HPDE6-E6E7 (cell line): ENCODE data around the gene PLGRKT.
"Not testable (repeated sequence)": the region's sequence is repeated elsewhere in the genome, so short reads cannot be mapped to it uniquely, and the experiment has no call there.

Experiments used
- DNase-seq: peaks from one replicate; pipeline ENCODE4 v3.0.0; 2011; ENCODE audit warnings: missing footprints; ENCODE audit errors: extremely low spot score

Gene PLGRKT

DNA sequence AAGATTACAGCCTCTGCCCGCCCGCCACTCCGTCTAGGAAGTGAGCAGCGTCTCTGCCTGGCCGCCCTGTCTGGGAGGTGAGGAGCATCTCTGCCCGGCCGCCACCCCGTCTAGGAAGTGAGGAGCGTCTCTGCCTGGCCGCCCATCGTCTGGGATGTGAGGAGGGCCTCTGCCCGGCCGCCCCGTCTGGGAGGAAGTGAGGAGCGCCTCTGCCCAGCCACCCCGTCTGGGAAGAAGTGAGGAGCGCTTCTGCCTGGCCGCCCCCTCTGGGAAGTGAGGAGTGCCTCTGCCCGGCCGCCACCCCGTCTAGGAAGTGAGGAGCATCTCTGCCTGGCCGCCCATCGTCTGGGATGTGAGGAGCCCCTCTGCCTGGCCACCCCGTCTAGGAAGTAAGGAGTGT lies 4.8 kb downstream of the PLGRKT start:
- DNase-seq: not testable (repeated sequence)

DNA sequence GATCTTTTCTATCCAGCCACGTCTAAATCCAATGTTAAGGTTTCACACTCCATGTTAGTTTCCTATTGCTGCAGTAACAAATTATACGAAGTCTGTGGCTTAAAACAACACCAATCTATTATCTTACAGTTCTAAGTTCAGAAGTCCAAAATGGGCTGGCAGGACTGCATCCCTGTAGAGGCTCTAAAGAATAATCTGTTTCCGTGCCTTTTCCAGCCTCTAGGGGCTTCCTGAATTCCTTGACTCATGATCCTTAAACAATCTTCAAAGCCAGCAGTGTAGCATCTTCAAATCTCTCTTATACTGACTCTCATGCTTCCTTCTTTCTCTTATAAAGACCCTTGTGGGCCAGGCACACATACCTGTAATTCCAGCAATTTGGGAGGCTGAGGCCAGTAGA lies 6.8 kb downstream of the PLGRKT start:
- no peak for DNase-seq

DNA sequence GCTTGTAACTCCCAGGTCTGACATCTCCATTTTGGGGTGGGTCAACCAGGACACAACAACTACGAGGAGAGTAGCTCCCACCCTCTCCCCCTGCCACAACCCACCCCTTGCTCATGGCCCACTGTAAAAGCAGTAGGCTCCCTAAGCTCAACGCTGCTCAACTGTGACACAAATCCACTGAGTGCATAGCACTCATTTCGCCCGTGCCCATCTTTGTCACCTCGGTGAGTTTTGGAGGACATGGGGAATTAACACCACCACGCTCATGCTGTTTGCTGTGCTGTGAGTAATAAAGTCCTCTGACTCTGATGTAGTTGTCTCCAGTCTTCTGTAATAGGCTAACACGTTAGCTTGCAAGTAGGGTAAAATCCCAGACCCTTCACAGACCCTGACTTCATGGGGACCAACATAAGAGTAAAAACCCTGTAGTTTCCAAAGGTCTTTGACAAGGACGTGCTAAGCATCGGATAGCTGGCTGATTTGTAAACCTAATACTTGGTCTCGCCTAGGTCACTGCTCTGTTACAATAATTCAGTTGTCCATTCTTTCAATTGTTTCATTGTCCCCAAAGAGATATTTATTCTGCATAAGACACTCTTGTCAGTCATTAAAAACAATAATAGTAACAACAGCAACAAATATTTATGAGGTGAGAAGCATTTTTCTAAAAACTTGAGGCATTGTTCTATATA lies 7.7 kb downstream of the PLGRKT start:
- DNase-seq: no peak

DNA sequence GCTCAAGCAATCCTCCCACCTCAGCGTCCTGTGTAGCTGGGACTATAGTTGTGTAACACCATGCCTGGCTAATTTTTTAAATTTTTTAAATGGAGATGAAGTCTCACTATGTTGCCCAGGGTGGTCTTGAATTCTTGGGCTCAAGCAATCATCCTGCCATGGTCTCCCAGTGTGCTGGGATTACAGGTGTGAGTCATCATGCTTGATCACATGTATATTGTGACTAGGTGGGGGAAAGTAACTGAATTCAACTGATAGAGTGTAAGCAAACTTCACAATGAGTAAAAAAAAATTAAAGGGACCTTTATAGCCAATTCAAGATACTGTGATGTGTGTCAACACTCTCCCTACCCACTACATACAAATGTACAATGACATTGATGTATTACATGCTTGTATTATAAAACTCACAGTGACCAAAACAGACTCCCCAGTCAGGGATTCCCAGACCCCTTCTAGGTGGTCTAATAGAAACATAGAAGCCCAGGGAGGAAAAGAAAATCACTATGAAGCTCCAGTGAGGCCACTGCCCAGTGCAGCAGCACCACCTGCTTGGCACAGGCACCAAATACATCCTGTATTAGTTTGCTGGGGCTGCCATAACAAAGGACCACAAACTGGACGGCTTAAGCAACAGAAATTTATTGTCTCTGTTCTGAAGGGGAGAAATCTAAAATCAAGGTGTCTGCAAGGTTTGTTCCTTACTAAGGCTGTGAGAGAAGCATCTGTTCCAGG lies 8.8 kb downstream of the PLGRKT start:
- DNase-seq: no peak

DNA sequence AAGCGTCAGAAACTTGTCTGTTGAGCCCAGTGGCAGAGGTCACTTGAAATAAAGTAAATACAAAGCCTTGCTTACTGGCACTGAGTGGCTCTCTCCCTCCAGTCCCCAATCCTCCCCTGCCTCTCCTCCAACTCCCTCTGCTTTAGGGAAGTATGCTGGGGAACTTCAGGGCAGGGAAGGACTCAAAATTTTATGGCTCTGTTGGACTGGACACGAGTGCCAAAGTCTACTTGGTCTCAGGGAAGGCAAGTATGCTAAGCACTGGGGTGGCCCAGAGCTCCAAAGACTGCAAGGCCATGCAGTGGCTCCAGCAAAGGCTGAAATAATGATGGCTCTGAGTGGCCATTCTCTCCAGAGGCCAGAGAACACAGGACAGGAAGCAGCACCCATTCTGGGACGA lies 9.6 kb downstream of the PLGRKT start:
- no peak for DNase-seq

DNA sequence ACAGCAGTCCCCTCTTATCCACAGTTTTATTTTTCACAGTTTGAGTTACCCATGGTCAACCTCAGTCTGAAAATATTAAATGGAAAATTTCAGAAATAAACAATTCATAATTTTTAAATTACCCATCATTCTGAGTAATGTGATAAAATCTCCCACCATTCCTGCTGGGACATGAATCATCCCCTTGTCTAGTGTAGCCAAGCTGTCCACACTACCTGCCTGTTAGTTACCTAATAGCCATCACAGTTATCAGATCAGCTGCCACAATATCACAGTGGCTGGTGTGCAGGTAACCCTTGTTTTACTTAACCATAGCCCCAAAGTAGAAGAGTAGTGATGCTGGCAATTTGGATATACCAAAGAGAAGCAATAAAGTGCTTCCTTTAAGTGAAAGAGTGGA lies 10.7 kb downstream of the PLGRKT start:
- DNase-seq: no peak

DNA sequence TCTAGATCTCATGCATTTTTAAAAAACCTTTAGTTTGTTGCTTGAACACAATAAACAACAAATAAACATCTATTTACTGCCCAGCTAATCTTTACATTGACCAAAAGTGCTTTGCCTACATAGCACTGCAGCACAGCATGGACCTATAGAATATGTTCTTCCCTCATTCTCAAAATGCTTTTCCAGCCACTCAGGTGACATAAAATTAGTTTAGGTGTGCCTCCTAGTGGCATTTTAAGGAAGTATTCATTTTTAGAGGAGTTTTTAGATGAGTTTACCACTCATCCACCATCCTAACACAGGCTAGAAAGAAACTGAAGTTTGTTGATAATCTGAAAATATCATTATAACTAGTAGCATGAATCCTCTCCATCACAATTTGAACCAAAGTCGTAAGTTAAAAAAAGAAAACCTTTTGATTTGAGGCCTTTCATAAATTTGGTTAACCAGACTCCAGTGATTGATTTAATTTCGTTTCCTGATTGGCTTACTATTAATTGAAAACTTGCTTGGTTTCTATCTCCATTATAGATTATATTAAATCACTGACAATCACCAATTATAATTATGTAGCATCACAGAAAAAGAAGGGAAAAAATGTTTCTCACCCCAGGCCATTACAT lies 12.6 kb downstream of the PLGRKT start:
- DNase-seq: no peak

DNA sequence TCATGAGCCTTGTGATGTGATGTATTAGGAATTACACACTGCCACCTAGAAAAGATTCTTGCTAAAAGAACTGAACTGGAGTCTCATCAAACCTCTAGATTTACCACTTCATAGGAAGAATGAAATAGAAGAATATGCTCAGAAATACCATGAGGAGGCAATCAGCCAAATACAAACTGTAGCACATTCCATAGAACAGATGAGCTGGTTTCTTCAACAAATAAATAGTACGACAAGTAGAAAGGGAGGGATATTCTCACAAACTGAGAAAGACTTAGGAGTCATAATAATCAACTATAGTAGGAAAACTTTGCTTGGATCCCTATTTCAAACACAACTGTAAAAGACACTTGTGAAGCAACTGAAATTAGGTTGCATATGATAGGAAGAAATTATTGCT lies 15.4 kb downstream of the PLGRKT start:
- no peak for DNase-seq

DNA sequence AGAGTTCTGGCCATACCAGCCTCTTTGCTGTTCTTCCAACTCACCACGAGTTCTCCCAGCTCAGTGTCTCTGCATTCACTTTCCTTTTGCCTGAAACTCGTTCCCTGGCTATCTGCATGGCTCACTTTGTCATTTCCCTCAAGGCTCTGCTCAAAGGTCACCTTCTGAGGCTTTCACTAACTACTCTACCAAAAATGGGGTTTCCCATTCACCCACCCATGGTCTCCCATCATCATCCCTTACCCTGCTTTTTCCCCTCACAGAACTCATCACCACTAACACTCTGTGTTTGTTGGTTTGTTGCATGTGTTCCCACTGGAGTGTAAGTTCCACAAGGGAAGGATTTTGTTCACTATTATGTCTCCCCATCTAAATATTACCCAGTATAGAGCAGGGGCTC lies 16.6 kb downstream of the PLGRKT start:
- no peak for DNase-seq

DNA sequence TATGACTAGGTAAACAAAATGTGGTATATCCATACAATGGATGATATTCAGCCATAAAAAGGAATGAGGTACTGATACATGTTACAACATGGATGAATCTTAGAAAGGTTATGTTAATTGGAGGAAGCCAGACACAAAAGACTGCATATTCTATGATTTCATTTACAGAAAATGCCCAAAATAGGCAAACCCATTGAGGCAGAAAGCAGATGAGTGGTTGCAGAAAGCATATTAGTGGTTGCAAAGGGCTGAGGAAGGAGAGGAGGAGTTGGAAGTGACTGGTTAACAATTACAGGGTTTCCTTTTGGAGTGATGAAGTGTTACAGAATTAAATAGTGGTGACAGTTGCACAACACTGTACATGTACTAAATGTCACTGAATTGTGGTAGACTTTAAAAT lies 17.7 kb downstream of the PLGRKT start:
- no peak for DNase-seq

DNA sequence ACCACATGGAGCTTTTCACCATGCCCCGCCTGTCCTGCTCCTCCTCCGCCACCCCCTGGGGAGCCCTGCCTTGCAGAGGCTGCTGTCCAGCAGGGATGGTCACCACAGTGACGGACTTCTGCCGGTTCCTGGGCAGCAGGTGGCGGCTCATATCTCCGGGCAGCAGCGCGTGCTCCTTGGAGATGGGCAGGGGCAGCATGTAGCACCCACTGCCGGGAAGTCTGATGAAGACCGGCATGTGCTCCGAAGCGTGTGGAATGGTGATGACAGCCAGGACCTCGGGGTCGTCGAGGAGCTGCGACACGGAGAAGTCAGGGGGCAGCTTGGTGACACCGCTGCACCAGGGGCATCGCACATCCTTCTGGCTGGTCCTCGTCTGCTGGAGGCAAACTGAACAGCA lies 19.2 kb downstream of the PLGRKT start:
- DNase-seq: no peak

DNA sequence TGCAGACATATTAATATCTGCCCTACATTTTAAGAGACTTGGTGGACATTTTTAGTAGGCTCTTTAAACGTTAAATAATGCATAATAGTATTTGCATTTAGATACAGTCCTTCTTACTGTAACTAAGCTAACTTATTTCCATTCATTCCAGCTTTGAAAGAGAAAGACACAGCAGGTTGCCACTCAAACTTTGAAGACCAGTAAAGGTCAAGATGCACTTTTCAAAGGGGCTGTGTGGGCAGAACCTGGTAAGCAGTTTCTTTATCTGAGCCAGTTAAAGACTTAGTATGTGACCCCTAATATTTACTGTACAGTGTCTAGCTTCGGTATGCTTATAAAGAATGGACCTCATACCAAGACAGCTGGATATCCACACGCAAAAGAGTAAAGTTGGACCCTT lies 20.8 kb downstream of the PLGRKT start:
- DNase-seq: no peak

DNA sequence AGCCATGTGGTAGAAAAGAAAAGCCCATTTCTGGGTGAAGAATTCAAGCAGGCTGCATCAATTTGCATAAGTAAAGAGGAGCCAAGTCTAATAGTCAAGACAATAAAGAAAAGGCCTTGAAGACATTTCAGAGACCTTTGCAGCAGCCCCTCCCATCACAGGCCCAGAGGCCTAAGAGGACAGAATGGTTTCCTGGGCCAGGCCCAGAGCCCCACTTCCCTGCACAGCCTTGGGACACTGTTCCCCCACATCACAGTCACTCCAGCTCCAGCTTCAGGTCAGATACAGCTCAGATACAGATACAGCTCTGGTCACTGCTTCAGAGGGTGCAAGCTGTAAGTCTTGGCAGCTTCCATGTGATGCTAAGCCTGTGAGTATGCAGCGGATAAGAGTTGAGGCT lies 29.1 kb downstream of the PLGRKT start:
- no peak for DNase-seq

DNA sequence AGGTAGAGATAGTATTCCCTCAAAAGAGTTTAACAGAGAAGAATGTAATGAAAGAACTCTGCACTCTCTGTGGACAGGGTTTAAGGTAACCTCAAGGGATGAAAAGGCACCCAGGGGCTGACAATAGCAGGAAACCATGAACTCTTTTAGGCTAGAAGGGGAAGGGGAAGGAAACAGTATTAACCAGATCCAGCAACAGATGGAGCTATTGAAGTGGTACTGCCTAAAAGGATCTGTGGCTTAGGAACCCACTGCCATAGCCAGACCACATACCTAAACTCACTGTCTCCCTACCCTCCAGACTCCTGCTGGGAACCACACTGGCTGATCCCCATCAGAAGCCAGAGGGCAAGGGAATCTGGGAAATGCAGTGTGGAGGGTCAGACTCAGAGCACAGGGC lies 35.5 kb downstream of the PLGRKT start:
- no peak for DNase-seq

DNA sequence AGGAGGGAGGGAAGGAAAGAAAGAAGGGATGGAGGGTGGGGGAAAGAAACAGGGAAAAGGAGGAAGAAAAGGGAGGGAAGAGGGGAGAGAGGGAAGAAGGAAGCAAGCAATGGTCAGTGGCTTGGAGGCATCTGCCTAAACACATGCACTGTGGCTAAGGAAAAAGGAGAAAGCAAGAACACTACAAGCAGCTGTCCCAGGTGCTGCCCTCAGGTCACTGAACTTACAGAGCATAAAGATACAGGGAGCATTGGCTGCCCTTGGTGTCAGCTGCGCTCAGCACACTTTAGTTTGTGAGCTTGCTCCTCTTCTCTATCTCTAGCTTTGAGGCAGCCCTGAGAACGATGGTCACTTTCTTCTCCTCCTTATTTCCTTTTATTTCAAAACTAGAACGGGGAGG lies 40.2 kb downstream of the PLGRKT start:
- DNase-seq: not testable (repeated sequence)

DNA sequence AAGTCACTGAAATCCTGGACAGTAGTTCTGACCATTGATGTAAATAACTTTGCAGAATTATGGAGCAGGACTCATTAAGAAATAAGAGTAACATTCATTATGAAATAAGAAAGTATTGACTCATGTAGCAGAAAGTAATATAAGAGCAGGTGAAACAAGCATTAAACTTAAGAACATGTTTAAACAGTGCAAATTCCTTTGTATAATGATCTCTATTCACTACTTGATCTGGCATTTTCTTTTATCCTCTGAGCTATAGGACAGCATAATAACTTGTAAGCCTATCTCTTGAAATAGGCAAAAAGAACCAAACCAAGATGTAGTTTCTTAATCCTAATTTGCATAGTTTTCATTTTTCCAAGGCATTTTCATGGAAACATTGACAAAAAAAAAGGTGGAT lies 42.3 kb downstream of the PLGRKT start:
- no peak for DNase-seq

DNA sequence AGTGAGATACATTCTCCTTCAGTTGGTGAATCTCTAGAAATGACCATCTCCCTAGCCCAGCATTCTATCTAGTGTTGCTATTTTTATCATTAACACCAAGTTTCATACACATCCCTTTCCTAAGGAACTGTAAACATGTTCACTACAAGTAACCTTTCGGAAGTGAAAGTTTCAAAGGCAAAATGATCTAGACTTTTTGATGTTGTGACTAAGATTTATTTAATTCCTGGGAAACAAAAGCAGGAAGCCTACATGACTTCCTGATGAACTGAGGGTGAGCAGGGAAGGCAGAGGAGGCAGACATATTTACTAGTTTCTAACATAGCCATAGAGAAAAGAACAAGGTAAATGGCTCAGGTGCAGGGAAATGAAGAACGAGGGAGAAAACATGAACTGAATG lies 43.7 kb downstream of the PLGRKT start:
- not testable (repeated sequence) for DNase-seq

DNA sequence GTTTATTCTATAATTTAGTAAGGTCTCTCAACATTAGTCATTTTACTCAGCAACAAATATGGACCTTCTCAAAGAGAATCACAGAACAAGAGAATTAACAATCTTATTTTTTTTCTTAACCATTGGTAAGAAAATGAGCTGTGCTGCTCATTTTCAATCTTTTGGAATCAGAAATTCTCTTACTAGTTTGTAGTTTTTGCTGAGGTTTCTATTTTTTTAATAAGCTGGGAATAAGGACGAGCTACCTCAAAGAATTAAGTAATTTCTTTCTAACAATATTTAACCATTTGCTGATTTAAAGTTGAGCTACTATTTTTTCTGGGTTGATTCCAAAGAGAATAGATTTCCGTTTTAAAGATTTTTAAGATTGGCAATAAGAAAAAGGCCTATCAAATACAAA lies 44.2 kb downstream of the PLGRKT start:
- no peak for DNase-seq

DNA sequence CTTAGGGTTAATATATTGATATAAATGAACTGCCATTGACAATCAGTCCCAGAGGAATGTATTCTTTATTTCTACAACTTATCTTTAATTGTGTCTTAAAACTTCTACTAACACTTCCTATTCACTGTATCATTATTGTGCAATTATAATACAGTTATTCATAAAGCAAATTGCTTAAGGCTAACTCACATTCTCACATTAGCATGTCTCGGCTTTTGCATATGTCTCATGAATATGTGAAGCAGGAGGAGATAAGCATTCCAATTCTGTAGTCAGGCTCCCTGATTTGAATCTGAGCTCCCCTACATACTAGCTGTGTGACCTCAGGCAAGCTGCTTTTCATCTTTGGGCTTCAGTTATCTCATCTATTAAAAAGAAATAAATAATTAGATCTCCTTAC lies 45.4 kb downstream of the PLGRKT start:
- no peak for DNase-seq

DNA sequence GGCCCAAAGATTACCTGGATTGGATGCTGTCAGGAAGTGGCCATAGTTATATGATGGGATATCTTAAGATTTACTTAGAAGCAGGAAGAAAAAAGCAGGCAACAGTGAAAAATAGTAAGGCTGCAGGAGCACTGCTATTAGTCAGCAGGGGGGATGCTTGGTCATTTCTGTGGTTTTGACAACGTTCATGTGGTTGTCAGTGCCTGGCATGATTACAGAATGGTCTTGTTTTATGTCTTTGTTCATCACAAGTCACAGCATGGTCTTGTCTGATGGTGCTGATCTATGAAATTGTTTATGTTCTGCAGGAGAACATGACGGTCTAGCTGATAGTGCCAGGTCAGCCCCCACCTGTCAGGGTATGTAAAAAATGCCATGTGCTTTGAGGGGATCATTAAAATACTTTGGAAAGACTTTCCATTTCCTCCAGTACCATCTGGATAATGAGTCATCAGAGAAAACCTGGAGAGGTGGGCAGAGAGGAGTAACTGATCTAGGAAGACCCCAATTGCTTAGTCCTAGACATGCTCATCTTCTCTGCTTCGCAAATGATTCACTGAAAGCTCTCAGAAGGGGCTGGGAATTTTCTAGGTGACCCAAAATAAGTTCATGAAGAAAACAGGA lies 48.5 kb downstream of the PLGRKT start:
- peak; percentile 6 for DNase-seq

DNA sequence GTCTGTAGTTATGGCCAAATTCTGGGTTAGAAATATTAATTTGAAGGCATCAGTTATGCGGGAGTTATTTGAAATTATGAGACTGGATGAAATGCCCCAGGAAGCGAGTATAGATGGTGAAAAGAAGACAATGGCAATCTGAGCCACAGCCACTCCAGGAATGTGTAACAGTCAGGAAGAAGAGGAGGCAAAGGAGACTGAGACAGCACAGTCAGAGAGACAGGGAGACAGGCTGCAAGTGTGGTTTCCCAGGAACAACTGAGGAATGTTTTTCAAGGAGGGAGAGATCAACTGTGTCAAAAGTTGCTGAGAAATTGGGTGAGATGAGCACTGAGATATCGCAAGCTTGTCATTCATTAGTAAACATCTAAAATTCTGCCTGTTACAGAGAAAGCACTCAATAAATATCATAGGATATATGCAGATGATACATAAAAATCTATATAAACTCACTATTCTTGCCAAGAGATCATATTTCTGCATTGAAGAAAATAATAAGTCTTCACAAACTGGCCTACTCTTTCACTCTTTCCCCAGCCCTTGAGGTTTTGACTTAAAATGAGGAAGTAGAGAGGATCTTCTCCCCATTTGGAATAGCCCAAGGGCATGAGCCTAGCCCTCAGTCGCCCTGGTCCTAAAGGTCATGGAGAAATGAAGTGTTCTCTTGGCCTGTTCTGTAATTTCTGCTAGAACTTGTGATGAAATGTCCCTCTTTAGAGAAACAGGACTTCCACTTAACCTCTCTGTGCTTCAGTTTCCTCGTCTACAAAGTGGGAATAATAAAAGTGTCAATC lies 49.5 kb downstream of the PLGRKT start:
- DNase-seq: no peak

DNA sequence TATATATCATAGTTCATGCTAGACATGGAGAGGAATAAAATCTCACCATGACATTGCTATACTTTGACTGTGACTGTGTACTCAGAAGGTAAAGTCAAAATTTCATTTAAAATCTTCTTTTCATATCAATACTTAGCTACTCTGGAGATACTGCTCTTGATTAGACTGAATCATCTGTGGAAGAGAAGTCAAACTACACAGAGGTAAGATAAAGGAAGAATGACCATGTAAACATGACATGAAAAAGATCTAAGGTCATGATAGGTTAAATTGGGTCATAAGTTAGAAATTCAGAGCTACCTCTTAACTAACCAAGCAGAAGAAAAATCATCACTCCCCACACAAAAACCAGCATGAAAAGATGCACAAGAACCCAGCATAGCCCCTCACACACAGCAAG lies 53.3 kb downstream of the PLGRKT start:
- no peak for DNase-seq
